HG03175 (cell line): Measurements from ENCODE around the gene STMN3.

Experiments
- ATAC-seq: cut with Tn5 transposase; IDR thresholded peaks from one replicate; pipeline ENCODE4 v1.9.1; 2021; ENCODE audit warnings: mild to moderate bottlenecking, moderate library complexity; ENCODE audit not compliant: unreplicated experiment

Gene STMN3

DNA sequence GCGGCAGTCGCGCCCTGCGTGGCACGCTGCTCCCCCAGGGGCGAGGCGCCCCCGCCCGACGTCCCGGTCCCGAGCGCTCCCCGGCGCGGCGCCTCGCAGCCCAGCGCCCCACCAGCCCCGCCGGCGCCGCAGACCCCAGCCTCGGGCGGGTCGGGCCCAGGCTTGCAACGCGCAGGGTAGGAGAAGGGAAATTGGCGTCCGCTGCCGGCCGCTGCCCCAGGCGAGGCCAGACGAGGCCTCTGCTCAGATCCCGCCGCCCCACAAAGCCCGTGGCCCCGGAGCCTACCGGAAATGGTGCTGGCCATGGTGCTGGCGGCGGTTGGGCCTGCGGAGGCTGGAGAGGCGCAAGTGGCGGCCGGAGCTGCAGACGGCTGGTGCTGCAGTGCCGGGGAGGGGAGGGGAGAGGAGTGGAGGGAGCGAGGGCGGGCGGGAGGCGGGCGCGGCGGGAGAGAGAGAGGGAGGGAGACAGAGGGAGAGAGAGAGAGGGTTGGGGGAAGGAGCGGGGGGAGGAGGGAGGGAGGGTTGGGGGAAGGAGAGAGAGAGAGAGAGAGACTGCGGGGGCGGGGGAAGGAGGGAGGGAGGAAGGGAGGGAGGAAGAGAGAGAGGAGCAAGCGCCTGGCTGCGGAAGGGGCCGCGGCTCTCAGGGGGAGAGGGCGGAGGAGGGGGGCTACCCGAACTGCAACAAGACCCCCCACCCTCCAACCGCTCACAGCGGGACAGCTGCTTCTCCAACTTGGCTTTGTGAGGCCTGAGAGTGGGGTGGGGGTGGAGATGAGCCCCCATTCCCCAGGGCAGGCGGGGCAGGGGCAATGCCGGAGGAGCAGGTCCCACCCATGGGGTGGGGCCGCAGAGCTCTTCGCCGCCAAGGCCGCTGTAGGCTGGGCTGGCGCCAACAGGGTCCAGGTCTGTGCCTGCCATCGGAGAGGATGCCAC, at the start of gene STMN3:
Gene STMN3, minus strand, starts transcription at position 384 of the 933 bp plus-strand sequence. Its CDS starts 79 bp downstream, at position 305.
- no peak for ATAC-seq

DNA sequence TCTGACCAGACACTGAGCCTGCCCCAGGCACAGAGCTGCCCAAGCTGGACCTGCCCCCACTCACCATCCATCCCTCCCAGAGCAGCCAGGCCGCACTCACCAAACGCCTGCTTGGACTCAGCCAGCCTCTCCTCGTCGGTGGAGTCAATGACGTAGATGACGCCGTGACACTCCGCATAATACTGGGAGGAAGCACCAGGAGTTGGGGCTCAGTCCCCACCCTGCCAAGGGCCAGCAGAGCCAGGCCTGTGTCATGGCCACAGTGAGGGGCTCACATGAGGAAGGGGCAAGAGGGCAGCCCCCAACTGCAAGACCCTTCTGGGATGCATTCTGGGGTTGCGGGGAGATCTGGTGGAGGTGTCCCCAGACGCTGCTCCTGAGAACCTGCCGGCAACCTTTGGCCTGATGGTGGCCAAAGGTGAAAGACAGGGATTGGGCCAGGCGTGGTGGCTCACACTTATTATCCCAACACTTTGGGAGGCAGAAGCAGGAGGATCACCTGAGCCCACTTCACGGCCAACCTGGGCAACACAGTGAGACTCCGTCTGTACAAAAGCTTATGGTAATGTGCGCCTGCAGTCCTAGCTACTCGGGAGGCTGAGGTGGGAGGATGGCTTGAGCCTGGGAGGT, 48.9 kb upstream of the STMN3 start:
- ATAC-seq = no peak

DNA sequence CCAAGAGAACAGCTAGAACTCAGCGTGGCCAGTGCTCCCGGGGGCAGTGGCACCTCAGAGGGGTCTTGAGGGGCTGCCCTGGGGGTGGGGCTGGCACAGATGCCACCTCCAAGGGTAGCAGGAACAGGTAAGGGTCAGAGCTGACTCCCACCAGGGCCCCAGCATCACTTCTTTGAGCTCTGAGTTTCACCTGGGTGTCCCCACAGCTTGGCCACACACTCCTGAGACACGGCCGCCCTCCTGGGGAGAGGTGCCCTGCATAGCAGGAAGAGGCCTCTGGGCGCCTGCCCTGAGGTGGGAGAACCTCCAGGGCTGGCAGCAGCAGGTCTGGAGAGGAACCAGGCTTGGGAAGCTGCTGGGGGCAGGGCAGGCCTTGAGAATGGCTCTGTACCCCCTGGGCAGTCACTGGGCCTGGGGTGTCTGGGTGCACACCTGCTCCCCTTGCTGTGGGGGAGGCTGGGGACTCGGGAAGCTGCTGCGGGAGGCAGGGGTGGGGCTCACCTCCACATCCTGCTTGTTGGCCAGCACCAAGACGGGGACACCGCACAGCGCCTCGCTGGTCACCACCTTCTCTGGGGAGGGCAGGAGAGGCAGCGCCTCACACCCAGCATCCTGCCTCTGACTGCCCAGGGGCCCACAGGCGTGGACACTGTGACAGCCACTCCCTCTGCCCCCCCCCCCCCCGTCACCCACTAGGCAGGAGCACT, 48.3 kb upstream of the STMN3 start:
- no peak for ATAC-seq

DNA sequence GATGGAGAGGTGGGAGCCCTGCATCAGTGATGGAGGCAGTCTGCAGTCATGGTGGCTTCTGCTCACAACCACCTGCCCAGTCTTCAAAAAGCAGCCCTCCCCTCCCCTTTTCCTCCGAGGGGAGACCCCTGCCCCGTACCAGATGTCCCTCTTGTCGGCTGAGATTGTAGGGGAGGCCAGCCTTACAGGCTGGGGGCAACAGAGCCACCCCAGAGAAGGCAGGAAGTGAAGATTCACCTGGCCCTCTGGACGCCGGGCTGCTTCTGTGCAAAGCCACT, 47.8 kb upstream of the STMN3 start:
- ATAC-seq = no peak

DNA sequence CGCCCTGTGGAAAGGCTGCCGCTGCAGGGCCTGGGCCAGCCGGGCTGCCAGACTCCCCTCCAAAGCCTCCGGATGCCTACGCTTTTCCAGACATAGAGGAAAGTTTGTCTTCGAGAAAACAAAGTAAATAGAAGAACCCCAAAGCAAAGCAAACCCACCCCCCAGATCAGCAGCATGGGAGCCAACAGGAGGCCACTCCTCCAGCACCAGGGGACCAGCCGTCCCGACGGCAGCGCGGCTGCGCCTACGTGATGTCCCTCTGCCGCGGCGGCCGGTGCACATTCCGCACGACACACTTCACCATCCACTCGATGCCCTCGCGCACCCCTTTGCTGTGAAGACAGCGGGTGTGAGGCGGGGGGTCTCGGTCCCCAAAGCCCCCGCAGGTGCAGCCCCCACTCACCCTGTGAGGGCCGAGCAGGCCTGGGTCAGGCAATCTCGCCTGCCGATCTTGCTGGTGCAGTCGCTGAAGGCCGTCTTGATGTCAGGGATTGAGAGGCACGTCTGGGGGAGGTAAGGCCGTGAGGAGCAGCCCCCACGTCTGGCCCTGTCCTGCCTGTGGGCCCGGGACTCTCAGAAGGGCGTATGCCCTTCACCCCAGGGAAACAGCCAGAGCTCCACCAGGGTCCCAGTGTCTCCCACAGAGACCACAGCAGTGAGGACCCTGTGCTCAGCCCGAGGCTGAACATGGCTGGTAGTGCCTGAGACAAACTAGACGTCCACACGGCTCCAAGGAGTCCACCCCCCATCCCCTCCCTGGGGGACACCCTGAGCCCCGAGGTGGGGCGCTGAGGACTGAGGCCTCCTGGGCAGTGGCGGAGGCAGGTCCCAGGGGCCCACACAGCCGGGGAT, 47.2 kb upstream of the STMN3 start:
- no peak for ATAC-seq

DNA sequence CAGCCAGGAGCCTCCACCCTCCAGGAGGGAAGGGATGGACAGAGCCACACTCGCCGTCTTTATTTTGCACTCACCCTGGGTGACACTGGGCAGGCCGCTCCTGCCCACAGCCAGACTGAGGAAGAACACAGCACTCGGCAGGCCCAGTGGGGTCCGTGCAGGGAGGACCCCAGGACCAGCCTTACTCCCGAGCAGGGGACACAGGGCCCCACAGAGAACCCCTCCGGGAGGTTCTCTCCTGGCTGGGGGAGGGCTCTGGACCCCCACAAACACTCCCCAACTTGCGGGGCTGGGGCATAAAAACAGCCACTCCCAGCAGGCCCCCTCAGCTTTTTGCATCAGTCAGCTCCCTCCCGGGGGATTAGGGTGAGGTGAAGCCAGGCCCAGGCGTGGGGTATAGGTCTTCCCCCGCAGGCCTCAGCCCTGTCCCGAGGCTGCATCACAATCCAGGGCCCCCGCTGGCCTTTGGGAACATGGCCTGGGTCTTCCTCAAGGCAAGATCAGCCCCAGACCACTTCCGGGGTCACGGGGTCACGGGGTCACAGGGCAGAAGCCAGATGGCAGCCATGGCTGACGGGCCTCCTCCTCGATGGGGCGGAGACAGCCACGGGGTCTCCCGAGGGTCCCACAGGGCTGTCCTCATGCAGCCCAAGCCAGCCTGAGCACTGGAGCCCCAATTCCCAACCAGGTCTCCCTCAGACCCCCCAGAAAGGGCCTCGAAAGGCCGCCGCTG, 46.4 kb upstream of the STMN3 start:
- no peak for ATAC-seq

DNA sequence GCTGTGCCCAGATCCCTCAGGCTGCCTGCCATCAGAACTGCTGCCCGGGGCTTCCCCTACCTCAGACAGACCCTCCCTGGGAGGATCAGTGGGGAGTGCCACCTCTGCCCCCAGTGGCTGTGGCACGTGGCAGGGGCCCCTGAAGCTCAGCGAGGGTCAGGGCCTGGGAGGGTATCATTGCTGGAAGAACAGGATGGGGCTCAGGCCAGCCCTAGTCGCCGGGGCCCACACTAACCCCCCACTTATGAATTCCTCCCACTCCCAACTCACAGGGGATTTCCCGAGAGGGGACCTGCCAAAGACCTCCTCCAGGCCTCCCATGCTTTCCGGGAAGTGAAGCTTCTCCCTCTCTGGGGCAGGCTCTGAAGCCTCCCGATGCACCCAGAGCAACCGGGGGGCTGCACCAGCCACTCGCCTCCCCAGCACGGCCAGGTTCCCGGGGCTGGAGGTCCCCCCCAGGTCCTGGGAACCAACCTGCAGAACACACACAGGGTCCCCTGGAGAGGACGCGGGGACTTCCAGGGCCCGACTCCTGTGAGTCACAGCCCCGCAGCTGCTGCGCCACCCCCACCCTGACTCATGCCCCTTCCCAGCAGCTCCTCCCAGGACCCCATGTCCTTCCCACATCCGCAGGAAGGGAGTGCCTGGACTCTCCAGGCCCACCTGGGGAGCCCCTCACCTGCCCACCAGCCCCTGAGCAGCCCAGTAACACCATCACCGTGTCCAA, 45.7 kb upstream of the STMN3 start:
- ATAC-seq = no peak

DNA sequence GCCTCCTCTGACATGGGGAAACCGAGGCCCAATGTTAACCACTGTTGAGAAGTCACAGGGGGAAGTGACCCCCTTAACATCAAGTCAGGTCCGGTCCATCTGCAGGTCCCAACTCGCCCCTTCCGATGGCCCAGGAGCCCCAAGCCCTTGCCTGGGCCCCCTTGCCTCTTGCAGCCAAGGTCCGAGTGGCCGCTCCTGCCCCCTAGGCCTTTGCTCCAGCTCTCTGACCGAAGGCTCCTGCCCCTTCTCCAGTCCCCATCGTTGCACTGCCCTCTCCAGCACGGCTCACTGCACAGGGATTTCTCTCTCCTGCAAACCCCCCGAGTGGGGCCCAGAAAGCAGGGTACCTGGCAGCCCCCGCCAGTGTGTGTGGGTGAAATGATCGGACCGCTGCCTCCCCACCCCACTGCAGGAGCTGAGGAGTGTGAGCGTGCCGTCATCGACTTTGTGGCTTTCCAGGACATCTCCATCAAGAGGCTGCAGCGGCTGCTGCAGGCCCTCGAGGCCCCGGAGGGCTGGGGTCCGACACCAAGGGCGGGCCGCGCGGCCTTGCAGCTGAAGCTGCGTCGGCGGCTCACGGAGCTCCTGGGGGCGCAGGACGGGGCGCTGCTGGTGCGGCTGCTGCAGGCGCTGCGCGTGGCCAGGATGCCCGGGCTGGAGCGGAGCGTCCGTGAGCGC, 44.8 kb upstream of the STMN3 start:
- ATAC-seq = no peak

DNA sequence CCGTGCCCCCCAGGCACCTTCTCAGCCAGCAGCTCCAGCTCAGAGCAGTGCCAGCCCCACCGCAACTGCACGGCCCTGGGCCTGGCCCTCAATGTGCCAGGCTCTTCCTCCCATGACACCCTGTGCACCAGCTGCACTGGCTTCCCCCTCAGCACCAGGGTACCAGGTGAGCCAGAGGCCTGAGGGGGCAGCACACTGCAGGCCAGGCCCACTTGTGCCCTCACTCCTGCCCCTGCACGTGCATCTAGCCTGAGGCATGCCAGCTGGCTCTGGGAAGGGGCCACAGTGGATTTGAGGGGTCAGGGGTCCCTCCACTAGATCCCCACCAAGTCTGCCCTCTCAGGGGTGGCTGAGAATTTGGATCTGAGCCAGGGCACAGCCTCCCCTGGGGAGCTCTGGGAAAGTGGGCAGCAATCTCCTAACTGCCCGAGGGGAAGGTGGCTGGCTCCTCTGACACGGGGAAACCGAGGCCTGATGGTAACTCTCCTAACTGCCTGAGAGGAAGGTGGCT, 44.2 kb upstream of the STMN3 start:
- ATAC-seq = no peak

DNA sequence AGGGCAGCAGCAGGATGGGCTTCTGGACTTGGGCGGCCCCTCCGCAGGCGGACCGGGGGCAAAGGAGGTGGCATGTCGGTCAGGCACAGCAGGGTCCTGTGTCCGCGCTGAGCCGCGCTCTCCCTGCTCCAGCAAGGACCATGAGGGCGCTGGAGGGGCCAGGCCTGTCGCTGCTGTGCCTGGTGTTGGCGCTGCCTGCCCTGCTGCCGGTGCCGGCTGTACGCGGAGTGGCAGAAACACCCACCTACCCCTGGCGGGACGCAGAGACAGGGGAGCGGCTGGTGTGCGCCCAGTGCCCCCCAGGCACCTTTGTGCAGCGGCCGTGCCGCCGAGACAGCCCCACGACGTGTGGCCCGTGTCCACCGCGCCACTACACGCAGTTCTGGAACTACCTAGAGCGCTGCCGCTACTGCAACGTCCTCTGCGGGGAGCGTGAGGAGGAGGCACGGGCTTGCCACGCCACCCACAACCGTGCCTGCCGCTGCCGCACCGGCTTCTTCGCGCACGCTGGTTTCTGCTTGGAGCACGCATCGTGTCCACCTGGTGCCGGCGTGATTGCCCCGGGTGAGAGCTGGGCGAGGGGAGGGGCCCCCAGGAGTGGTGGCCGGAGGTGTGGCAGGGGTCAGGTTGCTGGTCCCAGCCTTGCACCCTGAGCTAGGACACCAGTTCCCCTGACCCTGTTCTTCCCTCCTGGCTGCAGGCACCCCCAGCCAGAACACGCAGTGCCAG, 43.6 kb upstream of the STMN3 start, which contains the start of gene TNFRSF6B:
Gene TNFRSF6B, plus strand, starts transcription at position 25 of the 729 bp plus-strand sequence. Its CDS starts 116 bp downstream, at position 141.
- no peak for ATAC-seq

DNA sequence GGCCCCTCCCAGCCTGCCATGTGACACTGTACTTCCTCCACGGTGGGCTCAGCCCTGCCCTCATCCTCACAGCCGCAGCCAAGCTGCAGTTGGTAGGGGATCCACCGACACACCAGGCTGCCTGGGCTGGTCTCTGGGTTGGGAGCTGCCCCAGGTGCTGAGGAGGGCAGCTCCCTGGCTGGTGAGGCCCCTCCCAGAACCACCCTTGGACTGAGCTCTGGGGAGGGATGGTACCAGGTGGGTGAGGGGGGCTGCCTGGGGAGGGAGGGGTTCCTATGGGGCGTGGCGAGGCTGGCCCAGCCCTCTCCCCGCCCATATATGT, 43.0 kb upstream of the STMN3 start:
- no peak for ATAC-seq

DNA sequence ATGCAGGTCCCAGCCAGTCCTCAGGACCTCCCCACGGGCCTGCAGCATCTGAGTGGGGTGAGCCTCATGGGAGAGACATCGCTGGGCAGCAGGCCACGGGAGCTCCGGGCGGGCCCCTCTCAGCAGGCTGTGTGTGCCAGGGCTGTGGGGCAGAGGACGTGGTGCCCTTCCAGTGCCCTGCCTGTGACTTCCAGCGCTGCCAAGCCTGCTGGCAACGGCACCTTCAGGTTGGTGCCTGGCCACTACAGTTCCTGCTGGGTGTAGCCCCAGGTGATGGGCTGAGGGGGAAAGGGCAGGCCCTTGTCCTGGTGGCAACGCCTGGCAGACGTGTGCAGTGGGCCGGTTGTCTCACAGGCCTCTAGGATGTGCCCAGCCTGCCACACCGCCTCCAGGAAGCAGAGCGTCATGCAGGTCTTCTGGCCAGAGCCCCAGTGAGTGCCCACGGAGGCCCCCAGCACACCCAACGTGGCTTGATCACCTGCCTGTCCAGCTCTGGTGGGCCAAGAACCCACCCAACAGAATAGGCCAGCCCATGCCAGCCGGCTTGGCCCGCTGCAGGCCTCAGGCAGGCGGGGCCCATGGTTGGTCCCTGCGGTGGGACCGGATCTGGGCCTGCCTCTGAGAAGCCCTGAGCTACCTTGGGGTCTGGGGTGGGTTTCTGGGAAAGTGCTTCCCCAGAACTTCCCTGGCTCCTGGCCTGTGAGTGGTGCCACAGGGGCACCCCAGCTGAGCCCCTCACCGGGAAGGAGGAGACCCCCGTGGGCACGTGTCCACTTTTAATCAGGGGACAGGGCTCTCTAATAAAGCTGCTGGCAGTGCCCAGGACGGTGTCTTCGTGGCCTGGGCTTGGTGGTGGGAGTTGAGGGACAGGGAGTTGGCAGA, 42.4 kb upstream of the STMN3 start:
- ATAC-seq = no peak

DNA sequence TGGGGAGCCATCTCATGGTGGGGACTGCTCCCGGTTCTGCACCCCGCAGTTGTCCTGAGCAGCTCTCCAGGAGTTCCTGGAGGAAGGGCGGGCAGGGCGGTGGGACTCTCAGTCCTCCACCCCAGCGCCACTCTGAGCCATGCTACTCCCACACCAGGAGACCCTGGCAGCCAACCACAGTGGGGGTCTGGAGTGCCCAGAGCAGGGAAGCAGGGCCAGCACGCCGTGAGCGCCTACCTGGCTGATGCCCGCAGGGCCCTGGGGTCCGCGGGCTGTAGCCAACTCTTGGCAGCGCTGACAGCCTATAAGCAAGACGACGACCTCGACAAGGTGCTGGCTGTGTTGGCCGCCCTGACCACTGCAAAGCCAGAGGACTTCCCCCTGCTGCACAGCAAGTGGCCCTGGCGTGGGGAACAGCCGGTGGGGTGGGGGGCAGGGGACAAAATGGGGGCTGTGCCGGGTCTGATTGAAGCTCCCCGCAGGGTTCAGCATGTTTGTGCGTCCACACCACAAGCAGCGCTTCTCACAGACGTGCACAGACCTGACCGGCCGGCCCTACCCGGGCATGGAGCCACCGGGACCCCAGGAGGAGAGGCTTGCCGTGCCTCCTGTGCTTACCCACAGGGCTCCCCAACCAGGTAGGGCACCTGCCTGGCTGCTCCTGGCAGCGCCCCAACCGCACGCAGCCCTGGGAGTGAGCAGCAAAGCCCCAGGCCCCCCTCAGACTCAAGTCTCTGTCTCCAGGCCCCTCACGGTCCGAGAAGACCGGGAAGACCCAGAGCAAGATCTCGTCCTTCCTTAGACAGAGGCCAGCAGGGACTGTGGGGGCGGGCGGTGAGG, 41.6 kb upstream of the STMN3 start:
- no peak for ATAC-seq

DNA sequence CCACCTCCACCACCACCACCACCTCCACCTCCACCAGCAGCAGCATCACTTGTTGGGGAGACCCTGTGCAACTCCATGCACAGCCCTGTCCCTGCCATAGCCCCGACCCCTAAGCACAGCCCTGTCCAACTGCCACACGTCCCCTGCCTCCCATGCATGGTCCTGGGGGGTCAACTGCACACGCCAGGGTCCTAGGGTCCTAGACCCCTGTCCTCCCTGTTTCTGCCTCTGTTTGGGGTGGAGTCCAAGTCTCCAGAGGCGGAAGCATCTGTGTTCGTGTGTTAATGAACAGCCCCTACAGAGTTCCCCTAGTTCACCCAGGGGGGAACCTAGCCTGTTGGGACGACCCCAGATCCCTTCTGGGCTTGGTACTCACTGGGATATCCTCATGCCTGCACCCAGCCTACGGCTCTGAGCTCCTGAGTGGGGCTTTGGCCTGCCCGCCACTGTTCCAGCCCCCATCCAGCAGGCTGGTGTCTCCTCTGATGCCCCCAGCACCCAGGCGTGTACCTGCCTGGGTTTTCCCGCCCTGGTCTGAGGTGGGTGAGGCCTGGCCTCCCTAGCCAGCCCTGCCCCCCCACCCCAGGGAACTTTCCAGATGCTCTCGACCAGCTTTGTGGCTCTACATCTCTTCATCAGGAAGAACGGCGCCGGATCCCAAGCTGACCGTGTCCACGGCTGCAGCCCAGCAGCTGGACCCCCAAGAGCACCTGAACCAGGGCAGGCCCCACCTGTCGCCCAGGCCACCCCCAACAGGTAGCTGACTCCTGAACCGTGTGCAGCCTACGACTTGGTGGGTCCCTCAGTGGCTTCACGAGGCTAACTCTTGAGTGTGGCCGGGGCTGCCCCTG, 40.7 kb upstream of the STMN3 start:
- no peak for ATAC-seq

DNA sequence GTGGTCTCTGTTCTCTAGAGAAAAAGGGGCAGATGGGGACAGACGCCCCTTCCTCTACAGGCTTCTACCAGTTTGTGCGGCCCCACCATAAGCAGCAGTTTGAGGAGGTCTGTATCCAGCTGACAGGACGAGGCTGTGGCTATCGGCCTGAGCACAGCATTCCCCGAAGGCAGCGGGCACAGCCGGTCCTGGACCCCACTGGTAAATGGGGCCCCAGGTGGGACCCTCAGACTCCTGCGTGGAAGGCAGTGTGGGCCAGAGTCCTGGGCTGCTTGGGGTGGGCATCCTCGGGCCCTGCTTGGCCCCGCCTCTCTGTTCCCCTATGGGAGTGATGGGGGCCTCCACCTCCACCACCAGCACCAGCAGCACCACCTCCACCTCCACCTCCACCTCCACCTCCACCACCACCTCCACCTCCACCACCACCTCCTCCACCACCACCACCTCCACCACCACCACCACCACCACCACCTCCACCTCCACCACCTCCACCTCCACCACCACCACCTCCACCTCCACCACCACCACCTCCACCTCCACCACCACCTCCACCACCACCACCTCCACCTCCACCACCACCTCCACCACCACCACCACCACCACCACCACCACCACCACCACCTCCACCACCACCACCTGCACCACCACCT, 40.0 kb upstream of the STMN3 start:
- no peak for ATAC-seq
